Measurements from ENCODE around the gene INTS11. TPM values are rescaled to one million over a fixed set of nuclear protein-coding genes. Genes with fewer than 3 reads are reported as not detected.
A peak's percentile ranks its signal among the peaks of the same experiment; 100 is the strongest.

The INTS11 gene
- total RNA-seq, 1 donor from 2014 or later = 75.7 TPM

DNA sequence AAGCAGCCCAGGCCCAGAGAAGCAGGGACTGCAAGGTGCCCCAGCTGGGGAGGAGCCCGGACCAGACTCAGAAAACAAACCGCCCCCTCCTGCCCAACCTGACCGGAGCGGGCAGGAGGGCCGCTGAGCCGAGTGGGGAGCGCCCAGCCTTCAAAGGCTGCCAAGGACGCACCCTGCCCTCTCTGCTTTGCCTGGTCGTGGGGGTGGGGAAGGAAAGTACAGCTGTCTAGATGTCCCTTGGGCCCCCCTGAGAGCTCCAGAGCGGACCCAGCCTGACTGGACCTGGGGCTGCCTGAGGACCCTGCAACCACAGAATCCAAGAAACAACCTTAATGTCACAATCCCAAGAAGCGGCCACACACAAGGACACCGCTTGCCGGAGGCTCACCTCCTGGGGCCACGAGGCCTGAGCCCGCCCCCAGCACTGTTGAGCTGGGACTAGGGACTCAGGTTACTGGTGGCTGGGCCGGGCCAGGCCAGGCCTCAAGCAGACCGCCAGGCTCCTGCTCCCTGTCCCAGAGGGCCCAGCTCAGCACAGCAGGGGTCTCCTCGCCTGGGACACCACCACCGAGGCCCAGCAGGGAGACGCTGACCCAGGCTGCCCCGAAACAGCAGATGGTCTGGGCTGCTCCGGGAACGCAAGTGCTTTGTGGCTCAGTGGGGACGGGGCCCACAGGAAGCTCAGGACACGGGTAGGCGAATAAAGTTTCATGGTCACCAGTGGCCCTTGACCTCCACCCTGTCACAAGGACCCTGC, 23.4 kb upstream of the INTS11 start:
- ATAC-seq = peak; percentile 25
- intact Hi-C loops (cut with DNase I) = loop anchor here (2.0 kb wide), 3 partner anchors 23 to 39 kb away; partner anchors contain the start of genes CPTP, INTS11 and PUSL1

GRCh38 chr1:1347026-1347595, 22.7 kb upstream of the INTS11 start:
- intact Hi-C loops (cut with DNase I) = loop anchor here (2.0 kb wide), 1 partner anchor 22 kb away; the partner anchor contains the start of genes CPTP and INTS11
- DNase-seq (ENCODE audit: missing footprints) (peak; percentile 49), ATAC-seq (no peak)

More for the DNA sequence above, 23.4 kb upstream of the INTS11 start:
- DNase-seq (ENCODE audit: missing footprints) = peak; percentile 67

DNA sequence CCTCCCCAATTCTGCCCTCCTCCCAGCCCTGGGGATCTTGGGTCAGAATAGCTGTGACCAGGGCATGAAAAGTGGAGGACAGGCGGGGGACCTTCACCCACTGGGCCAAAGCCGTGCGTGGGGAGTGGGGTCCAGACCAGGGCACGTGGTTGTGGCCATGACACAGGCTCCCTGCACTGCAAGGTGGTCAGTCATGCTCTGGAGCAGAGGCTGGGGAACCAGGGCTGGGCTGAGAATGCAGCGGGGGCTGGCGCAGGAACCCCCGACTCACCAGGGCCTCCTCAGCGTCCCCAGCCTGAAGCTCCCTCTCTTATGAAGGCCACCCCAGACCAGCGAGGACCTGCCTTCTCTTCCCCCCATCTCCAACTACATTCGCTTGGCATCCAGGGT, 22.0 kb upstream of the INTS11 start:
- DNase-seq (ENCODE audit: missing footprints) = peak; percentile 32
- intact Hi-C loops (cut with DNase I) = loop anchor here (2.0 kb wide), 1 partner anchor 22 kb away; the partner anchor contains the start of genes CPTP and INTS11
- no peak for ATAC-seq

DNA sequence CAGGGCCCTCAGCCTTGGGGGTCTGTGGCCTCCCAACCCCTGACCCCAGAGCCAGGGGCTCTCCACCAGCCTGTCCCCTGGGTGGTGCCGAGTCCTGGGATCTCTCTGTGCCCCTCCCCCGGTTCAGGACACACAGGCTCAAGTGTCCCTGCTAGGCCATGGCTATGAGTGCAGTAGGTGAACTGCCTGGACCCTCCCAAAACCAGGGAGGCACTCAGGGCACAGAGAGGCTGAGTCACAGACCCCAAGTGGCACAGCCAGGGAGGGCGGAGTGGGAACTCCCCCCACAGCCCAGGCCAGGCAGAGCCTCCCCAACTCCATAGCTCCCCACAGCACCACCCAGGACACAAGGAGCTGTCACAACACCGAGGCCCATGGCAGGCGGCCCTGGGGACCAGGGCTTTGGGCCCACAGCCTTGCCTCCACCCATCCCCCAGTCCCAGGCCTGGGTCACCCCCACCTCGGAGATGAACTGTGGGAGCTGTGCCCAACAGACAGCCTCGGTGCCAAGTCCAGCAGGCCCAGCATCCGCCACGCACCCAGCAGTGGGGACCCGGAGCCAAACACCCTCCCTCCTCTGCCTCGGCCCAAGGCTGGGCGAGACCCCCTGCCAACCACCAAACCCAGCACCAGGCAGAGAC, 21.5 kb upstream of the INTS11 start:
- peak; percentile 60 for DNase-seq (ENCODE audit: missing footprints)
- ATAC-seq = no peak
- intact Hi-C loops (cut with DNase I) = loop anchor here (2.0 kb wide), 1 partner anchor 21 kb away; the partner anchor contains the start of genes CPTP and INTS11

DNA sequence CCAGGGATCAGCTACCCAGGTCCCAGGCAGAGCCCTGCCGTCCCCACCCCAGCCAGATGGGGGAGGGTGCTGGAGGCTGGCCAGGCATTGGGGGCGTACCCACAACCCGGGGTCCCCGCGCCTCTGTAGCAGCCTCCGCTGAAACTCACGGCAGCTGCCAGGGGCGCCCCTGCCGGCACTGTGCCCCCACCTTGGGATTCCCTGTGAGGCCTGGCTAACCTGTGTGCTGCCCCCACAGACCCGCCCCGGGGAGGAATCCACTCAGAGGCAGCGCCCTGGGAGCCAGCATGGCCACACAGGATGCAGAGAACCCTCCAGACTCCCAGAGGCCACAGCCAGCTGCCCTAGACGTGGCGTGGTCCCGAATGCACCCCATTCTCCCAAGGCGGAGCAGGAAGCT, 20.9 kb upstream of the INTS11 start:
- DNase-seq (ENCODE audit: missing footprints) (peak; percentile 59), ATAC-seq (no peak)
- intact Hi-C loops (cut with DNase I) = no loop called here

GRCh38 chr1:1344655-1345361, 20.3 kb upstream of the INTS11 start:
- intact Hi-C loops (cut with DNase I) = no loop called here

GRCh38 chr1:1343811-1344421, 19.5 kb upstream of the INTS11 start:
- peak; percentile 23 for ATAC-seq
- DNase-seq (ENCODE audit: missing footprints) = peak; percentile 67
- intact Hi-C loops (cut with DNase I) = no loop called here

More at GRCh38 chr1:1344655-1345361, 20.3 kb upstream of the INTS11 start:
- DNase-seq (ENCODE audit: missing footprints) = peak; percentile 56
- ATAC-seq = no peak

DNA sequence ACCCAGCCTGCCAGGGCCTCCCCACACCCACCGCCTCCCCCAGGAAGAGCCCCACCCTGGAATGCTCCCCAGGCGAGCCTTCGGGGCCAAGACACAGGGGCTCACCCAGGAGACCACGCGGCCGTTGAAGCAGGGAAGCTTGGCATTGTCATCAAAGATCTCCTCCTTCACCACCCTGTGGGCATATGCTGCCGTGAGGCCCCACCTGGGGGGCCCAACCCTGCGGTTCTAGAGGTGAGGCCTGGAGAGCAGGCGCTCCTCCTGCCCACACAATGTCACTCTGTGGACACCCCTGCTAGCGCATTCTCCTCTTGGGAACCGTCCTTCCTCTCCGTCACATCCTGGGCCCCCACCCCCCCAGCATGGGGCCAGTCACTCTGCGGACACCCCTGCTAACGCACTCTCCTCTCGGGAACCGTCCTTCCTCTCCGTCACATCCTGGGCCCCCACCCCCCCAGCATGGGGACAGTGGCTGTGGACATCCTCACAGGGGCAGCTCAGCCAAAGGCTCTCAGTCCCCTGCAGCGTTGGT, 18.2 kb upstream of the INTS11 start:
- ATAC-seq (no peak), DNase-seq (ENCODE audit: missing footprints) (no peak)
- intact Hi-C loops (cut with DNase I) = no loop called here

- intact Hi-C loops (cut with DNase I) = no loop called here
- DNase-seq (ENCODE audit: missing footprints) = no peak
- no peak for ATAC-seq
Measured at GRCh38 chr1:1342061-1342562, 17.7 kb upstream of the INTS11 start.

DNA sequence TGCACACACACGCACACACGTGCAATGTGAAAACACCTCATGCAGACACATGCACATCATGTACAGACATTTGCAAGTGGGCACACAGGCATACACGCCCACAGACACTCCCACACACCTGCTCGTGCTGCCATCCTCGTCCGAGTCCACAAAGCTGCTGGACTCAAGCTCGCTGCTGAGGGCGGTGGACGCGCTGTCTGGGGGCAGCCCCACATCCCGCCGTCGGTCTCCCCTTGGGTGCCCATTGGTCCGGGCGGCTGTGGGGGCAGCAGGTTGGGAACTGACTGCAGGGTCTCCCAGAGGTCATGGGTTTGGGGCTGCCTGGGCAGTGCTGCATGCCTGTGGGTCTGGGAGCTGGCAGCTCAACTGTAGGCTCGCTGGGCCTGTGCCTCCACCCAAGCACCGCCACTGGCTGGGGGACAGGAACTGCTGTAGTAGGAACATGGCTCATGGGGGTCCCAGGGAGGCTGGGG, 17.1 kb upstream of the INTS11 start:
- intact Hi-C loops (cut with DNase I) = no loop called here
- no peak for ATAC-seq

GRCh38 chr1:1340791-1341548, 16.5 kb upstream of the INTS11 start:
- no peak for DNase-seq (ENCODE audit: missing footprints)
- no peak for ATAC-seq
- intact Hi-C loops (cut with DNase I) = no loop called here

More for the DNA sequence above, 17.1 kb upstream of the INTS11 start:
- DNase-seq (ENCODE audit: missing footprints) = no peak

DNA sequence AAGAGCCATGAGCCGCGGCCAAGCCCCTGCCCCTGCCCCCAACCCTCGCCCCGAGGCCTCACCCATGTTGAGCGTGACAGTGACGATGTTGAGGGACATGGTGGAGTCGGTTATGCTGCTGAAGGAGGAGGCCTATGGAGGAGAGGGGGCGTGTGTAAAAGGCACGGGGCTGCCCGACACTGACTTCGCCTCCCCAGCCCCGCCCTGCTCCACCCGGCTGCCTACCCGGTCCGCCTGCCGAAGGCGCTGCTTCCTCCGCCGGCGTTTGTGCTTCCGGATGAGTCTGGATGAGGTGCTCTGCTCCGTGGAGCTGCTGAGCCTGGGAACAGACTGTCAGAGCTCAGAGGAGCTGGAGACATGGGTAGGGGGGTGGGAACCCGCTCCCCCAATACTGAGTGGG, 15.7 kb upstream of the INTS11 start:
- DNase-seq (ENCODE audit: missing footprints) (no peak), ATAC-seq (no peak)
- intact Hi-C loops (cut with DNase I) = no loop called here

GRCh38 chr1:1338278-1338677, 13.8 kb upstream of the INTS11 start:
- no peak for ATAC-seq

GRCh38 chr1:1337793-1338147, 13.3 kb upstream of the INTS11 start:
- intact Hi-C loops (cut with DNase I) = no loop called here
- DNase-seq (ENCODE audit: missing footprints) (no peak), ATAC-seq (no peak)

More at GRCh38 chr1:1338278-1338677, 13.8 kb upstream of the INTS11 start:
- DNase-seq (ENCODE audit: missing footprints) = no peak
- intact Hi-C loops (cut with DNase I) = no loop called here

DNA sequence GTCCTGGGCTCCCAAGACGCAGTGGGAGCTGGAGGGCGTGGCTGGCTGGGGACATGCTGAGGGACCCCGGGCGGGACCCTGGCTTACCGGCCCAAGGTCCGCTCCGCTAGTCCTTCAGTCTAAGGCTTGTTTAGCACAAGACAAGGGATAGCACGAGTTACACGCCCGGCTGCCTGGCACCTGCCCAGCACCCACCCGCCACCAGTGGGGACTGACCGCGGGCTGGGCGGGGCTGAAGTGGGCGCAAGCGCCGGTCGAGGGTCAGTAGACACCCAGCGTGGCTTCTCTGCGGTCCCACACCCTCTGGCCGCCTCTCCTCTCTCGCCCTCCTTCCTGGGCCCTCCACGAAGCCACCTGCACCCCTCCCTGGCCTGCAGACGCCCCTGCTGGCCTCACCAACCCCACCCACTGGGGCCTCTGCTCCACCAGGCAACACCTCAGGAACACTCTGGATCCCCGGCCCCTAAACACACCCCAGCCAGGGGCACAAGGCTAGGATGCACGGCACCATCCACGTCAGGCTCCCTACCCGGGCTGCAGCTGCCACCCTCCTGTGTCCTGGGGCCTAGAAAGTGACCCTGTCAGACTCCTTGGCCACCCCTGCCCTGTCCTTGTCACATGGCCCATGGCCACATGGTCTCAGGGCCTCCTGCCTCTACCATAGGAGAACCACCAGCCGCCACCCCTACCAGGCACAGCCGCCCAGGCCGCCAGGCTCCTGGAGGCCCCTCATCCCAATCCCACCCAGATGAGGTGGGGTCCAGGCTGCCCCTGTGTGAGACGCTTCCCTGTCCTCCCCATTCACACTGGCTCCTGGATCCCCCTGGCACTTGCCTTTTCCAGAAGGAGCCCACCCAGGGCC, 12.7 kb upstream of the INTS11 start:
- ATAC-seq = no peak
- intact Hi-C loops (cut with DNase I) = no loop called here

DNA sequence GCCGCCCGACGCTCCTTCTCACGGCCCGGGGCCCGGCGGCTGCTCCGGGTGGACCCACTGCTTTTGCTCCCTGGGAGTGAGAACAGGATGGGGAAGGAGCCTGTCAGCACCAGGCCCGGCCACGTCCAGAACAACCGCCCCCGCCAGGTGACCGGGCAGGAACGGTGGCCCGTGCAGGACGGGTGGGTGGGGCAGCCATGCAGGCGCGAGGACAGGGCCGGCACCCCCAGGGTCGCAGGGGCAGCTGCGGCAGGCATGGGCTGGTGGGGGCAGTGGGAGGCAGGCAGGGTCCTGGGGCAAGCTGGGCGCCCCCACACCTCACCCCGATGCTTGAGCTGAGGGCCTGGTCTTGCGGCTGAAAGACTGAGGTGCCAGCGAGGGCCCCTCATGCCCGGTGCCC, 12.0 kb upstream of the INTS11 start:
- DNase-seq (ENCODE audit: missing footprints) (no peak), ATAC-seq (no peak)
- intact Hi-C loops (cut with DNase I) = no loop called here

More for the DNA sequence above, 12.7 kb upstream of the INTS11 start:
- DNase-seq (ENCODE audit: missing footprints) = no peak

Data from Right ventricle myocardium inferior (tissue), 1 donor.